Esophagus muscularis mucosa (tissue), 3 donors: ENCODE data around the gene FAM110A.

Source experiments
- POLR2AphosphoS5 ChIP-seq, 2 donors: sonication (generic); formaldehyde crosslinking; IDR thresholded peaks; one replicate each; pipeline ENCODE4 v1.6.1; 2017; ENCODE audit warnings: antibody characterized with exemption in 2 of 2
- TF ChIP-seq, protein P1 (sequence below), 3 experiments: fragments of 200-600 bp in 2 of 3; fragments of 450-650 bp in 1 of 3; sonication (generic) in 2 of 3; IDR thresholded peaks; one replicate each; pipeline ENCODE4 v1.5.1; 2017 to 2019; ENCODE audit warnings: antibody characterized with exemption in 3 of 3, mild to moderate bottlenecking in 2 of 3, moderate library complexity in 1 of 3

DNA sequence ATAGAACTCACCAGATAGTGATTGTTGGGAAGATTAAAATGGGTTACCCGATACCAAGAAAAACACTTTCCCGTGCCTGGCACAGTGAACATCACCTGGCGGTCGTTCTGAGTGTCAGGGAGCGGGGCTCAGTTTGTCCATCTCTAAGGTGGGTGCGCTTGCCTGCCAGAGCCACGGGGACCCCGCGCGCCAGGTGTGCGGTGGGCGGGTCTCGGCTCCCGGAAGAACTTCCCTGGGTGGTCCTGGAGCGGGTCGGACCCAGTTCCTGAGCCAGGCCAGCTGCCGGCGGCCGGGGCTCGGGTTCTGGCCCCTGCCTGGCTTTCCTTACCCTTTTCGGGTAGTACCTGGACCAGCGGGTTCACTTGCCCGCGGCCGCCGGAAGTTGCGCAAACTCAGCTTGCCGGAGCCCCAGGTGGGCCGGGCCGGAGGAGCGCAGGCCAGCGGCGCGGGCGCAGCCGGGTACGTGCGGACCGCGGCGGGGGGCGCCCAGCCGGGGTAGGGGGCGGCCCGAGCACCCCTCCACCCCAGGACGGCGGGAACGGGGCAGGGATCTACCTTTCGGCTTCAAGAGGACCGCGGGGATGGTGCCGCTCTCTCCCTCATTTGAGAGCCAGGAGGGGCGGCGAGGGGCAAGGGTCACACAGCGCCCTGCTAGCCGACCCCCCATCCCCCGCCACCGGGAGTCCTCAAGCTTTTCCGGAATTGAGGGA is 7.5 kb downstream of the FAM110A start:
- TF ChIP-seq, protein P1, sequence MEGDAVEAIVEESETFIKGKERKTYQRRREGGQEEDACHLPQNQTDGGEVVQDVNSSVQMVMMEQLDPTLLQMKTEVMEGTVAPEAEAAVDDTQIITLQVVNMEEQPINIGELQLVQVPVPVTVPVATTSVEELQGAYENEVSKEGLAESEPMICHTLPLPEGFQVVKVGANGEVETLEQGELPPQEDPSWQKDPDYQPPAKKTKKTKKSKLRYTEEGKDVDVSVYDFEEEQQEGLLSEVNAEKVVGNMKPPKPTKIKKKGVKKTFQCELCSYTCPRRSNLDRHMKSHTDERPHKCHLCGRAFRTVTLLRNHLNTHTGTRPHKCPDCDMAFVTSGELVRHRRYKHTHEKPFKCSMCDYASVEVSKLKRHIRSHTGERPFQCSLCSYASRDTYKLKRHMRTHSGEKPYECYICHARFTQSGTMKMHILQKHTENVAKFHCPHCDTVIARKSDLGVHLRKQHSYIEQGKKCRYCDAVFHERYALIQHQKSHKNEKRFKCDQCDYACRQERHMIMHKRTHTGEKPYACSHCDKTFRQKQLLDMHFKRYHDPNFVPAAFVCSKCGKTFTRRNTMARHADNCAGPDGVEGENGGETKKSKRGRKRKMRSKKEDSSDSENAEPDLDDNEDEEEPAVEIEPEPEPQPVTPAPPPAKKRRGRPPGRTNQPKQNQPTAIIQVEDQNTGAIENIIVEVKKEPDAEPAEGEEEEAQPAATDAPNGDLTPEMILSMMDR (IDR thresholded peaks at IDR 0.05) = no peak
- TF ChIP-seq POLR2AphosphoS5 (IDR thresholded peaks at IDR 0.05) = no peak
